CD8-positive, alpha-beta memory T cell (primary cell): Measurements from ENCODE around the gene JOSD1. TPM values are rescaled to one million over a fixed set of nuclear protein-coding genes. Genes with fewer than 3 reads are reported as not detected.

Experiments used
- CTCF ChIA-PET: fragments of 350-600 bp; sonication (Branson Sonifier 250); formaldehyde crosslinking; loops from one replicate; lab custom pipeline; 2021; ENCODE audit warnings: antibody characterized with exemption; lab: Charles Lee
- POLR2A ChIA-PET: fragments of 350-600 bp; sonication (Branson Sonifier 250); formaldehyde crosslinking; loops from one replicate; lab custom pipeline; 2021; ENCODE audit warnings: antibody characterized with exemption; lab: Charles Lee
- DNase-seq, 5 donors: peaks; one replicate each; pipeline versions ENCODE4 v3.0.0 to v3.0.0-alpha.2; 2020 to 2022; ENCODE audit warnings: mixed read lengths in 1 of 5
- H3K27ac ChIP-seq: one replicate; pipeline ENCODE4 v1.7.0; 2013; ENCODE audit warnings: low read depth, mild to moderate bottlenecking, low read length, moderate library complexity
- H3K27me3 ChIP-seq: 2 replicates; pipeline ENCODE4 v1.7.0; 2013; ENCODE audit warnings: low read length, mild to moderate bottlenecking; ENCODE audit not compliant: insufficient read depth, poor library complexity, severe bottlenecking
- H3K36me3 ChIP-seq: 2 replicates; pipeline ENCODE4 v1.7.0; 2013; ENCODE audit warnings: mild to moderate bottlenecking, low read length, moderate library complexity; ENCODE audit not compliant: insufficient read depth
- H3K4me1 ChIP-seq: 2 replicates; pipeline ENCODE4 v1.7.0; 2013; ENCODE audit warnings: mild to moderate bottlenecking, low read length, moderate library complexity; ENCODE audit not compliant: insufficient read depth
- H3K4me3 ChIP-seq: 2 replicates; pipeline ENCODE4 v1.7.0; 2013; ENCODE audit warnings: mild to moderate bottlenecking, low read length
- H3K9me3 ChIP-seq: 2 replicates; pipeline ENCODE4 v1.7.0; 2013; ENCODE audit warnings: mild to moderate bottlenecking, low read length
- H3K27ac Mint-ChIP-seq, 8 donors: one replicate each; pipeline ENCODE4 v1.8.0; 2020 to 2021; ENCODE audit warnings: mixed read lengths in 8 of 8, mild to moderate bottlenecking in 6 of 8, inconsistent platforms in 3 of 8, moderate library complexity in 3 of 8
- H3K27me3 Mint-ChIP-seq, 2 donors: one replicate each; pipeline ENCODE4 v1.8.0; 2020 to 2021; ENCODE audit warnings: mixed read lengths in 2 of 2, mild to moderate bottlenecking in 1 of 2, moderate library complexity in 1 of 2
- H3K36me3 Mint-ChIP-seq, 3 donors: one replicate each; pipeline ENCODE4 v1.8.0; 2020 to 2021; ENCODE audit warnings: mixed read lengths in 3 of 3, inconsistent platforms in 1 of 3, mild to moderate bottlenecking in 1 of 3
- H3K4me1 Mint-ChIP-seq, 3 donors: one replicate each; pipeline ENCODE4 v1.8.0; 2020 to 2021; ENCODE audit warnings: mixed read lengths in 3 of 3, inconsistent platforms in 1 of 3, mild to moderate bottlenecking in 1 of 3
- H3K4me3 Mint-ChIP-seq, 7 donors: one replicate each; pipeline ENCODE4 v1.8.0; 2020 to 2021; ENCODE audit warnings: mixed read lengths in 7 of 7, mild to moderate bottlenecking in 6 of 7, moderate library complexity in 4 of 7, inconsistent platforms in 2 of 7
- H3K9me3 Mint-ChIP-seq, 5 donors: one replicate each; pipeline ENCODE4 v1.8.0; 2020 to 2022; ENCODE audit warnings: mixed read lengths in 5 of 5, mild to moderate bottlenecking in 3 of 5, moderate library complexity in 2 of 5, inconsistent platforms in 1 of 5
- polyA plus RNA-seq: library from polyadenylated mRNA; unstranded; fragments of 300-500 nt; fragmentation: Illumina TruSeq; gene quantifications from one replicate; pipeline ENCODE4 v1.2.3, GENCODE V29; 2021
- total RNA-seq, 2 experiments: library from RNA; stranded (reverse); gene quantifications; one replicate each; pipeline ENCODE4 v1.2.3, GENCODE V29; 2021

JOSD1 gene
- total and polyA plus RNA-seq, 3 experiments from 2014 or later = 9.3 to 96.4 (median 86.0) TPM

DNA sequence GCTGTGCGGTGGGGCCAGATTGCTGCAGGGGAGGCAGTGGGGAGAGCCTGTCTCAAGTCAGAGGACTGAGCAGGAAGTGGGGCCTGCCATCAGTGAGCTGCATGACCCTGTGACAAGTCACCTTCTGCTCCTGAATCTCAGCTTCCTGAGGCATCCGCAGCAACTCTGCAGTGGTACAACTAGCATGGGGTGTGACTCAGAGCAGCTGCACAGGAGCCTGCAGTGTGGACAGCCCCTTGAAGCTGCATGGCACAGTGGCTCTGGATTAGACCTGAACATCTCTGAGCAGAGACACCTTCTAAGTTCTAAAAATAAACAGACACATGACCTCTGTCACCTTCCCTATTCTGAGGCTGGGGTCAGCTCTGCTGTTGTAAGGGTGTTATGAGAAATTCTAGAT is 62.5 kb downstream of the JOSD1 start:
- Mint-ChIP-seq H3K27ac (peak overlapping the region in 1 of 8 donors; percentile 70), H3K4me3 (no peak overlapping the region), H3K27me3 (peaks cover 7 to 18% of the 10 kb centered on the region in 2 donors), H3K36me3 (no peaks in the 10 kb centered on the region), H3K4me1 (no peaks in the 10 kb centered on the region), H3K9me3 (no peaks in the 10 kb centered on the region)
- Histone ChIP-seq H3K36me3 (no peaks in the 10 kb centered on the region), H3K27ac (no peak overlapping the region), H3K9me3 (no peaks in the 10 kb centered on the region), H3K27me3 (peaks cover 4% of the 10 kb centered on the region), H3K4me3 (no peak overlapping the region), H3K4me1 (no peaks in the 10 kb centered on the region)
- ChIA-PET POLR2A (no interaction called here), CTCF (no interaction called here)
- DNase-seq = no peak

Other genes starting within 250 kb of the JOSD1 start
- gene KCNJ4, start 245.7 kb downstream of the JOSD1 start, total RNA-seq = not detected
- gene KCNJ4, start 245.7 kb downstream of the JOSD1 start, polyA plus RNA-seq = not detected
- gene KDELR3, start 232.8 kb downstream of the JOSD1 start, total RNA-seq = under 1 TPM; 0.13 to 0.33 TPM
- 0.45 TPM for gene KDELR3, start 232.8 kb downstream of the JOSD1 start, polyA plus RNA-seq
- 100 to 1,000 TPM; 358 to 369 TPM for gene DDX17, start 194.6 kb downstream of the JOSD1 start, total RNA-seq
- gene DDX17, start 194.6 kb downstream of the JOSD1 start, polyA plus RNA-seq = 41.4 TPM
- gene DMC1, start 130.8 kb downstream of the JOSD1 start, total RNA-seq = 10 to 100 TPM; 10.9 to 17.2 TPM
- not detected for gene DMC1, start 130.8 kb downstream of the JOSD1 start, polyA plus RNA-seq
- gene FAM227A, start 44.6 kb downstream of the JOSD1 start, total RNA-seq = under 1 TPM; 0.75 to 0.92 TPM
- 0.08 TPM for gene FAM227A, start 44.6 kb downstream of the JOSD1 start, polyA plus RNA-seq
- gene CBY1, start 44.3 kb downstream of the JOSD1 start, total RNA-seq = 10 to 100 TPM; 14.0 to 15.1 TPM
- 7.6 TPM for gene CBY1, start 44.3 kb downstream of the JOSD1 start, polyA plus RNA-seq
- gene TOMM22, start 19.0 kb downstream of the JOSD1 start, total RNA-seq = 100 to 1,000 TPM; 207 to 210 TPM
- 61.4 TPM for gene TOMM22, start 19.0 kb downstream of the JOSD1 start, polyA plus RNA-seq
- gene GTPBP1, start 5.0 kb upstream of the JOSD1 start, total RNA-seq = 10 to 100 TPM; 62.7 to 63.7 TPM
- 28.2 TPM for gene GTPBP1, start 5.0 kb upstream of the JOSD1 start, polyA plus RNA-seq
- 100 to 1,000 TPM; 168 to 185 TPM for gene SUN2, start 55.1 kb upstream of the JOSD1 start, total RNA-seq
- 753 TPM for gene SUN2, start 55.1 kb upstream of the JOSD1 start, polyA plus RNA-seq
- gene DNAL4, start 93.2 kb upstream of the JOSD1 start, total RNA-seq = 1 to 10 TPM; 9.1 to 9.6 TPM
- 12.3 TPM for gene DNAL4, start 93.2 kb upstream of the JOSD1 start, polyA plus RNA-seq
- 1 to 10 TPM; 5.9 to 6.3 TPM for gene NPTXR, start 143.1 kb upstream of the JOSD1 start, total RNA-seq
- 1.0 TPM for gene NPTXR, start 143.1 kb upstream of the JOSD1 start, polyA plus RNA-seq
- 100 to 1,000 TPM; 159 to 171 TPM for gene CBX6, start 171.3 kb upstream of the JOSD1 start, total RNA-seq
- 10.8 TPM for gene CBX6, start 171.3 kb upstream of the JOSD1 start, polyA plus RNA-seq